PC-9 (cell line): Measurements from ENCODE around the gene FAM120A. TPM values are rescaled to one million over a fixed set of nuclear protein-coding genes. Genes with fewer than 3 reads are reported as not detected.

ENCODE experiments used
- BruUV-seq: library from RNA; stranded (reverse); fragments of 400-500 nt; replicated peaks from 2 replicates; lab custom pipeline; 2021; lab: Mats Ljungman, UMichigan
- CTCF ChIA-PET: fragments of 300-600 bp; sonication (Branson Sonifier 250); formaldehyde crosslinking; loops from one replicate; lab custom pipeline; 2022; ENCODE audit warnings: antibody characterized with exemption; lab: Charles Lee
- POLR2A ChIA-PET: fragments of 300-600 bp; sonication (Branson Sonifier 250); formaldehyde crosslinking; loops from one replicate; lab custom pipeline; 2022; ENCODE audit warnings: antibody characterized with exemption; ENCODE audit not compliant: unreplicated experiment; lab: Charles Lee
- DNase-seq, 2 experiments: peaks; one replicate each; pipeline versions ENCODE4 v3.0.0 to v3.0.0-alpha.2; 2015 to 2022; ENCODE audit warnings: mixed read lengths in 1 of 2
- H2AFZ ChIP-seq: fragments of 200-600 bp; sonication (generic); 2 replicates; pipeline ENCODE4 v1.8.1; 2017; ENCODE audit warnings: antibody characterized with exemption
- H3F3A ChIP-seq: fragments of 200-600 bp; sonication (generic); 2 replicates; pipeline ENCODE4 v1.8.1; 2017; ENCODE audit warnings: antibody characterized with exemption, mild to moderate bottlenecking, low read depth; ENCODE audit not compliant: insufficient read depth
- H3K27ac ChIP-seq: fragments of 200-600 bp; sonication (generic); 2 replicates; pipeline ENCODE4 v1.6.1; 2016; ENCODE audit warnings: mixed run types
- H3K27me3 ChIP-seq: fragments of 200-600 bp; sonication (generic); 2 replicates; pipeline ENCODE4 v1.6.1; 2016; ENCODE audit warnings: low read depth, mixed run types; ENCODE audit not compliant: insufficient read depth
- H3K36me3 ChIP-seq: fragments of 200-600 bp; sonication (generic); 2 replicates; pipeline ENCODE4 v1.6.1; 2016; ENCODE audit warnings: low read depth, mixed run types
- H3K4me1 ChIP-seq: fragments of 200-600 bp; sonication (generic); replicated peaks from 2 replicates; pipeline ENCODE4 v1.6.1; 2016; ENCODE audit warnings: mixed run types; ENCODE audit not compliant: insufficient read depth
- H3K4me2 ChIP-seq: fragments of 200-600 bp; sonication (generic); 2 replicates; pipeline ENCODE4 v1.6.1; 2017; ENCODE audit warnings: mixed run types
- H3K4me3 ChIP-seq: fragments of 200-600 bp; sonication (generic); 2 replicates; pipeline ENCODE4 v1.6.1; 2016; ENCODE audit warnings: mixed run types
- H3K79me2 ChIP-seq: fragments of 200-600 bp; sonication (generic); 2 replicates; pipeline ENCODE4 v1.6.1; 2017; ENCODE audit warnings: low read depth, mixed run types
- H3K9me2 ChIP-seq: fragments of 200-600 bp; sonication (generic); 2 replicates; pipeline ENCODE4 v1.8.1; 2017; ENCODE audit warnings: mild to moderate bottlenecking; ENCODE audit not compliant: insufficient read depth
- H3K9me3 ChIP-seq: fragments of 200-600 bp; sonication (generic); 2 replicates; pipeline ENCODE4 v1.8.1; 2016; ENCODE audit warnings: low read depth; ENCODE audit not compliant: insufficient read depth
- H4K20me1 ChIP-seq: fragments of 200-600 bp; sonication (generic); 2 replicates; pipeline ENCODE4 v1.8.1; 2017; ENCODE audit not compliant: insufficient read depth
- CTCF ChIP-seq: fragments of 200-600 bp; sonication (generic); conservative IDR thresholded peaks from 2 replicates; pipeline ENCODE4 v1.6.1; 2017; ENCODE audit warnings: mixed run types, antibody characterized with exemption, mild to moderate bottlenecking, moderate library complexity
- EZH2 ChIP-seq: fragments of 200-600 bp; sonication (generic); IDR thresholded peaks from 2 replicates; pipeline ENCODE4 v1.8.0; 2017; ENCODE audit warnings: antibody characterized with exemption, low read depth
- intact Hi-C: fragments of 100-400 bp; cut with micrococcal nuclease; formaldehyde crosslinking; loops from one replicate; pipeline ENCODE4 v1.10.0; 2022; ENCODE audit not compliant: unreplicated experiment
- total RNA-seq: library from RNA; stranded (reverse); gene quantifications from 2 replicates; pipeline ENCODE4 v1.2.3, GENCODE V29; 2021

The FAM120A gene
- total RNA-seq, 1 experiment from 2014 or later, result 171 TPM

GRCh38 chr9:93431539-93432105, 19.9 kb upstream of the FAM120A start:
- Histone ChIP-seq H3F3A (no peaks in the 10 kb centered on the region), H4K20me1 (no peaks in the 10 kb centered on the region), H3K27ac (no peak overlapping the region), H3K36me3 (no peaks in the 10 kb centered on the region), H3K4me1 (no peaks in the 10 kb centered on the region), H3K27me3 (no peaks in the 10 kb centered on the region), H3K9me2 (no peaks in the 10 kb centered on the region), H3K79me2 (no peaks in the 10 kb centered on the region), H3K9me3 (no peaks in the 10 kb centered on the region), H3K4me2 (no peak overlapping the region), H2AFZ (no peak overlapping the region), H3K4me3 (no peak overlapping the region)
- ChIA-PET CTCF (no interaction called here), POLR2A (interaction anchor here (0.6 kb wide), 1 partner anchor 103 kb away, joined by 6 read pairs; no protein-coding TSS in a partner anchor)
- TF ChIP-seq EZH2 (no peak), CTCF (no peak)
- intact Hi-C loops, result loop anchor here (10.0 kb wide), 1 partner anchor 57 kb away; no protein-coding TSS in a partner anchor
- DNase-seq, result no peak
- BruUV-seq, result no TSS peak

- intact Hi-C loops, result loop anchor here (10.0 kb wide), 1 partner anchor 58 kb away; no protein-coding TSS in a partner anchor
- Histone ChIP-seq H2AFZ (no peak overlapping the region), H3K79me2 (no peaks in the 10 kb centered on the region), H3K36me3 (no peaks in the 10 kb centered on the region), H4K20me1 (no peaks in the 10 kb centered on the region), H3K27ac (no peak overlapping the region), H3F3A (no peaks in the 10 kb centered on the region), H3K27me3 (no peaks in the 10 kb centered on the region), H3K4me2 (no peak overlapping the region), H3K9me3 (no peaks in the 10 kb centered on the region), H3K4me3 (no peak overlapping the region), H3K9me2 (no peaks in the 10 kb centered on the region), H3K4me1 (no peaks in the 10 kb centered on the region)
- ChIA-PET POLR2A (no interaction called here), CTCF (no interaction called here)
- no TSS peak for BruUV-seq
- TF ChIP-seq CTCF (no peak), EZH2 (no peak)
- DNase-seq, result no peak
Measured at GRCh38 chr9:93432964-93433363, 18.5 kb upstream of the FAM120A start.

GRCh38 chr9:93434056-93434455, 17.4 kb upstream of the FAM120A start:
- Histone ChIP-seq H3K27me3 (no peaks in the 10 kb centered on the region), H3K4me3 (no peak overlapping the region), H3F3A (no peaks in the 10 kb centered on the region), H2AFZ (no peak overlapping the region), H3K36me3 (no peaks in the 10 kb centered on the region), H3K27ac (no peak overlapping the region), H3K9me3 (no peaks in the 10 kb centered on the region), H4K20me1 (no peaks in the 10 kb centered on the region), H3K9me2 (no peaks in the 10 kb centered on the region), H3K4me2 (no peak overlapping the region), H3K79me2 (no peaks in the 10 kb centered on the region), H3K4me1 (no peaks in the 10 kb centered on the region)
- POLR2A ChIA-PET, result no interaction called here
- BruUV-seq, result no TSS peak
- intact Hi-C loops, result loop anchor here (10.0 kb wide), 1 partner anchor 59 kb away; no protein-coding TSS in a partner anchor
- CTCF ChIA-PET, result no interaction called here
- no peak for DNase-seq
- TF ChIP-seq CTCF (no peak), EZH2 (no peak)
